OCI-LY1 (cell line): ENCODE data around the gene OR2AG1.

Experiments used
- H2AFZ ChIP-seq: fragments of 200-600 bp; sonication (generic), shearing (Covaris generic); 2 replicates; pipeline ENCODE4 v1.6.0; 2014; ENCODE audit warnings: antibody characterized with exemption, mild to moderate bottlenecking, low read length
- H3F3A ChIP-seq: fragments of 200-600 bp; sonication (generic), shearing (Covaris generic); 2 replicates; pipeline ENCODE4 v1.6.0; 2014; ENCODE audit warnings: mild to moderate bottlenecking, antibody characterized with exemption, low read length, moderate library complexity; ENCODE audit not compliant: insufficient read depth
- H3K27ac ChIP-seq: fragments of 200-600 bp; sonication (generic); 2 replicates; pipeline ENCODE4 v1.5.1; 2014; ENCODE audit warnings: low read length, mixed run types, mild to moderate bottlenecking, low read depth; ENCODE audit not compliant: poor library complexity, severe bottlenecking
- H3K27me3 ChIP-seq: fragments of 200-600 bp; sonication (generic); 2 replicates; pipeline ENCODE4 v1.6.0; 2014; ENCODE audit warnings: antibody characterized with exemption, mild to moderate bottlenecking, low read length, moderate library complexity; ENCODE audit not compliant: insufficient read depth
- H3K36me3 ChIP-seq: fragments of 200-600 bp; sonication (generic); 2 replicates; pipeline ENCODE4 v1.6.1; 2014; ENCODE audit warnings: mild to moderate bottlenecking, antibody characterized with exemption, low read length, moderate library complexity, mixed read lengths; ENCODE audit not compliant: insufficient read depth
- H3K4me1 ChIP-seq: fragments of 200-600 bp; sonication (generic); 2 replicates; pipeline ENCODE4 v1.5.1; 2014; ENCODE audit warnings: mild to moderate bottlenecking, low read length, moderate library complexity; ENCODE audit not compliant: insufficient read depth, severe bottlenecking
- H3K4me2 ChIP-seq: fragments of 200-600 bp; sonication (generic), shearing (Covaris generic); 2 replicates; pipeline ENCODE4 v1.6.1; 2014; ENCODE audit warnings: low read length
- H3K4me3 ChIP-seq: fragments of 200-600 bp; sonication (generic); 2 replicates; pipeline ENCODE4 v1.5.1; 2014; ENCODE audit warnings: low read length, low read depth, mild to moderate bottlenecking, mixed read lengths; ENCODE audit not compliant: poor library complexity, severe bottlenecking
- H3K79me2 ChIP-seq: fragments of 200-600 bp; shearing (Covaris generic); 2 replicates; pipeline ENCODE4 v1.6.1; 2016; ENCODE audit warnings: mixed run types, low read length, mixed read lengths; ENCODE audit not compliant: insufficient read depth
- H3K9ac ChIP-seq: fragments of 200-600 bp; sonication (generic), shearing (Covaris generic); 2 replicates; pipeline ENCODE4 v1.6.1; 2014; ENCODE audit warnings: mild to moderate bottlenecking, low read length, mixed read lengths
- H3K9me2 ChIP-seq: fragments of 200-600 bp; sonication (generic), shearing (Covaris generic); 2 replicates; pipeline ENCODE4 v1.6.1; 2014; ENCODE audit warnings: low read depth, mild to moderate bottlenecking, low read length, mixed read lengths
- H3K9me3 ChIP-seq: fragments of 200-600 bp; shearing (Covaris generic); 2 replicates; pipeline ENCODE4 v1.6.1; 2014; ENCODE audit warnings: low read length, mixed read lengths
- H4K20me1 ChIP-seq: fragments of 200-600 bp; sonication (generic), shearing (Covaris generic); 2 replicates; pipeline ENCODE4 v1.6.0; 2016; ENCODE audit warnings: mild to moderate bottlenecking, low read length; ENCODE audit not compliant: insufficient read depth
- EZH2 ChIP-seq: fragments of 200-600 bp; sonication (generic), shearing (Covaris generic); IDR thresholded peaks from 2 replicates; pipeline ENCODE4 v1.8.0; 2017; ENCODE audit warnings: borderline replicate concordance, mixed run types, mild to moderate bottlenecking, antibody characterized with exemption, low read length, moderate library complexity, mixed read lengths
- TF ChIP-seq, protein P1 (sequence below): fragments of 200-600 bp; sonication (generic), shearing (Covaris generic); IDR thresholded peaks from 2 replicates; pipeline ENCODE4 v1.5.1; 2017; ENCODE audit warnings: mild to moderate bottlenecking, antibody characterized with exemption, low read length, moderate library complexity, mixed read lengths

The OR2AG1 gene

DNA sequence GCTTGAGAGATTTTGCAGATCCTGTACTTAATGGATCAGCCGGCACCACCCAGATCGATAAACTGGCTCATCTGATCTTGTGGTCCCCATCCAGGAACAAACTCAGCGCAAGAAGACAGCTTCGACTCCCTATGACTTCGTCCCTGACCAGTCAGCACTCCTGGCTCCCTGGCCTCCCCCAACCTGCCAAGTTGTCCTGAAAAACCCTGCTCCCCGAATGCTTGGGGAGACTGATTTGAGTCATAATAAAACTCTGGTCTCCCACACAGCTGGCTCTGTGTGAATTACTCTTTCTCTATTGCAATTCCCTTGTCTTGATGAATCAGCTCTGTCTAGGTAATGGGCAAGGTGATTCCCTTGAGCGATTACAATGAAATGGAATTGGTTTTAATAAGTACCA, 40.6 kb upstream of the OR2AG1 start:
- Histone ChIP-seq H3K4me1 (peaks cover 6% of the 10 kb centered on the region), H3K9ac (no peak overlapping the region), H3K9me2 (no peaks in the 10 kb centered on the region), H3K27me3 (no peaks in the 10 kb centered on the region), H4K20me1 (no peaks in the 10 kb centered on the region), H3K36me3 (no peaks in the 10 kb centered on the region), H3K27ac (no peak overlapping the region), H3F3A (no peaks in the 10 kb centered on the region), H3K4me2 (no peak overlapping the region), H3K4me3 (no peak overlapping the region), H3K79me2 (no peaks in the 10 kb centered on the region), H2AFZ (no peak overlapping the region), H3K9me3 (no peaks in the 10 kb centered on the region)
- TF ChIP-seq, protein P1, sequence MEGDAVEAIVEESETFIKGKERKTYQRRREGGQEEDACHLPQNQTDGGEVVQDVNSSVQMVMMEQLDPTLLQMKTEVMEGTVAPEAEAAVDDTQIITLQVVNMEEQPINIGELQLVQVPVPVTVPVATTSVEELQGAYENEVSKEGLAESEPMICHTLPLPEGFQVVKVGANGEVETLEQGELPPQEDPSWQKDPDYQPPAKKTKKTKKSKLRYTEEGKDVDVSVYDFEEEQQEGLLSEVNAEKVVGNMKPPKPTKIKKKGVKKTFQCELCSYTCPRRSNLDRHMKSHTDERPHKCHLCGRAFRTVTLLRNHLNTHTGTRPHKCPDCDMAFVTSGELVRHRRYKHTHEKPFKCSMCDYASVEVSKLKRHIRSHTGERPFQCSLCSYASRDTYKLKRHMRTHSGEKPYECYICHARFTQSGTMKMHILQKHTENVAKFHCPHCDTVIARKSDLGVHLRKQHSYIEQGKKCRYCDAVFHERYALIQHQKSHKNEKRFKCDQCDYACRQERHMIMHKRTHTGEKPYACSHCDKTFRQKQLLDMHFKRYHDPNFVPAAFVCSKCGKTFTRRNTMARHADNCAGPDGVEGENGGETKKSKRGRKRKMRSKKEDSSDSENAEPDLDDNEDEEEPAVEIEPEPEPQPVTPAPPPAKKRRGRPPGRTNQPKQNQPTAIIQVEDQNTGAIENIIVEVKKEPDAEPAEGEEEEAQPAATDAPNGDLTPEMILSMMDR, result no peak
- TF ChIP-seq EZH2, result no peak

GRCh38 chr11:6745018-6745417, 37.8 kb upstream of the OR2AG1 start:
- H3K4me3 ChIP-seq, result no peak overlapping the region

DNA sequence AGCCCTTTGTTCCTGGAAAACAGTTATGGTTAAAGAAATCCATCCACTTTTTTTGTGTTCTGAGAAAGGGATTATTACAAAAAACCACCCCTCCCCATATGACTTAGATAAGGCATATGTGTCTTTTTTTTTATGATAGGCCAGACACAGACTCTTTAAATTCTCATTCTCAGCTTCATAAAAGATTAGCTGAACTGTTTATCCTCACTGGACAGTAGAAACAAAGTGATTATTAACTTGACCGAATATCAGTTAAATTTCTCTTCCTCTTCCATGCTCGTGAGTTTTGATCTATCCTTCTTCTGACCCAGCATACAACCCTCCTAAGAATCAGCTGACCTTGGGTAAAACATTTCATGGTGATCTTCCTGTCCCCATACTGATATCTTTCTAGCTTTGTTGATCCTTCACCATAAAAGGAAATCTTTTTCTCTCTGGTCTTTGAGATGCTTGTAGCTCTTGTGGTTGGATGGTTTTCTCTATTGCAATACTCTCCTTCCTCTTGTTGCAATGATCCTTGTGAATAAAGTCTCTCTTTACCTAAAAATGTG, 37.3 kb upstream of the OR2AG1 start:
- Histone ChIP-seq H3K27me3 (no peaks in the 10 kb centered on the region), H3K4me2 (no peak overlapping the region), H3K36me3 (no peaks in the 10 kb centered on the region), H3K4me1 (peaks cover 6% of the 10 kb centered on the region), H3K27ac (no peak overlapping the region), H3F3A (no peaks in the 10 kb centered on the region), H3K4me3 (no peak overlapping the region), H3K9me2 (no peaks in the 10 kb centered on the region), H3K79me2 (no peaks in the 10 kb centered on the region), H3K9ac (no peak overlapping the region), H2AFZ (no peak overlapping the region), H4K20me1 (no peaks in the 10 kb centered on the region), H3K9me3 (no peaks in the 10 kb centered on the region)
- TF ChIP-seq, protein P1, result no peak
- TF ChIP-seq EZH2, result no peak

More at GRCh38 chr11:6745018-6745417, 37.8 kb upstream of the OR2AG1 start:
- Histone ChIP-seq H2AFZ (no peak overlapping the region), H4K20me1 (no peaks in the 10 kb centered on the region), H3K27me3 (no peaks in the 10 kb centered on the region), H3F3A (no peaks in the 10 kb centered on the region), H3K9me3 (no peaks in the 10 kb centered on the region), H3K36me3 (no peaks in the 10 kb centered on the region), H3K4me1 (peaks cover 6% of the 10 kb centered on the region), H3K79me2 (no peaks in the 10 kb centered on the region), H3K9ac (no peak overlapping the region), H3K9me2 (no peaks in the 10 kb centered on the region), H3K4me2 (no peak overlapping the region), H3K27ac (no peak overlapping the region)
- TF ChIP-seq EZH2, result no peak
- TF ChIP-seq, protein P1, result no peak
